SU-DHL-6 (cell line): Measurements from ENCODE around the gene CPEB3.

ENCODE experiments used
- H2AFZ ChIP-seq: fragments of 200-600 bp; sonication (generic); 2 replicates; pipeline ENCODE4 v1.6.1; 2014; ENCODE audit warnings: low read depth, mild to moderate bottlenecking, moderate library complexity, mixed read lengths, antibody characterized with exemption, low read length; ENCODE audit not compliant: severe bottlenecking
- H3F3A ChIP-seq: fragments of 200-600 bp; shearing (Covaris generic); 2 replicates; pipeline ENCODE4 v1.6.0; 2016; ENCODE audit warnings: antibody characterized with exemption, mild to moderate bottlenecking; ENCODE audit not compliant: insufficient read depth
- H3K27ac ChIP-seq: fragments of 200-600 bp; sonication (generic); 2 replicates; pipeline ENCODE4 v1.5.1; 2016; ENCODE audit warnings: low read depth, mild to moderate bottlenecking, low read length, moderate library complexity, mixed read lengths
- H3K27me3 ChIP-seq: fragments of 200-600 bp; sonication (generic), shearing (Covaris generic); 2 replicates; pipeline ENCODE4 v1.6.0; 2014; ENCODE audit warnings: mild to moderate bottlenecking, low read length
- H3K36me3 ChIP-seq: fragments of 200-600 bp; sonication (generic); 2 replicates; pipeline ENCODE4 v1.6.1; 2014; ENCODE audit warnings: mild to moderate bottlenecking, low read length, mixed read lengths
- H3K4me2 ChIP-seq: fragments of 300-600, 200-600 bp; shearing (Covaris generic), sonication (generic); 2 replicates; pipeline ENCODE4 v1.6.0; 2014; ENCODE audit warnings: low read length, low read depth, mild to moderate bottlenecking; ENCODE audit not compliant: poor library complexity, severe bottlenecking
- H3K4me3 ChIP-seq: fragments of 200-600 bp; sonication (generic); 2 replicates; pipeline ENCODE4 v1.5.1; 2014; ENCODE audit warnings: antibody characterized with exemption, low read length, mild to moderate bottlenecking, mixed read lengths; ENCODE audit not compliant: insufficient read depth, poor library complexity, severe bottlenecking
- H3K79me2 ChIP-seq: fragments of 200-600 bp; sonication (generic); 2 replicates; pipeline ENCODE4 v1.6.1; 2014; ENCODE audit warnings: mild to moderate bottlenecking, low read length, moderate library complexity; ENCODE audit not compliant: insufficient read depth
- H3K9ac ChIP-seq: fragments of 200-600 bp; sonication (generic); 2 replicates; pipeline ENCODE4 v1.7.0; 2014; ENCODE audit warnings: mild to moderate bottlenecking, low read length
- H3K9me2 ChIP-seq: fragments of 200-600 bp; sonication (generic); replicated peaks from 2 replicates; pipeline ENCODE4 v1.6.1; 2014; ENCODE audit warnings: low read length; ENCODE audit not compliant: insufficient read depth
- H3K9me3 ChIP-seq: fragments of 200-600 bp; sonication (generic); 2 replicates; pipeline ENCODE4 v1.6.1; 2014; ENCODE audit warnings: low read length, mixed read lengths; ENCODE audit not compliant: insufficient read depth
- H4K20me1 ChIP-seq: fragments of 200-600 bp; sonication (generic); 2 replicates; pipeline ENCODE4 v1.6.1; 2014; ENCODE audit warnings: low read depth, mild to moderate bottlenecking, antibody characterized with exemption, low read length, moderate library complexity, mixed read lengths
- EZH2phosphoT487 ChIP-seq: fragments of 200-600 bp; sonication (generic), shearing (Covaris generic); conservative IDR thresholded peaks from 2 replicates; pipeline ENCODE4 v1.6.1; 2018; ENCODE audit warnings: mild to moderate bottlenecking, antibody characterized with exemption, low read length, moderate library complexity, mixed read lengths
- TF ChIP-seq, protein P1 (sequence below): fragments of 200-600 bp; sonication (generic); IDR thresholded peaks from one replicate; pipeline ENCODE4 v1.5.1; 2017; ENCODE audit warnings: antibody characterized with exemption, mild to moderate bottlenecking, low read length, moderate library complexity; ENCODE audit not compliant: insufficient read depth, poor library complexity, severe bottlenecking

CPEB3 gene

GRCh38 chr10:92080244-92080643, 210.6 kb downstream of the CPEB3 start:
- no peak overlapping the region for H3K9ac ChIP-seq
- no peaks in the 10 kb centered on the region for H3F3A ChIP-seq
- no peaks in the 10 kb centered on the region for H3K27me3 ChIP-seq
- no peaks in the 10 kb centered on the region for H4K20me1 ChIP-seq
- H3K27ac ChIP-seq: no peak overlapping the region
- H3K79me2 ChIP-seq: no peaks in the 10 kb centered on the region
- H3K9me2 ChIP-seq: no peaks in the 10 kb centered on the region
- TF ChIP-seq, protein P1, sequence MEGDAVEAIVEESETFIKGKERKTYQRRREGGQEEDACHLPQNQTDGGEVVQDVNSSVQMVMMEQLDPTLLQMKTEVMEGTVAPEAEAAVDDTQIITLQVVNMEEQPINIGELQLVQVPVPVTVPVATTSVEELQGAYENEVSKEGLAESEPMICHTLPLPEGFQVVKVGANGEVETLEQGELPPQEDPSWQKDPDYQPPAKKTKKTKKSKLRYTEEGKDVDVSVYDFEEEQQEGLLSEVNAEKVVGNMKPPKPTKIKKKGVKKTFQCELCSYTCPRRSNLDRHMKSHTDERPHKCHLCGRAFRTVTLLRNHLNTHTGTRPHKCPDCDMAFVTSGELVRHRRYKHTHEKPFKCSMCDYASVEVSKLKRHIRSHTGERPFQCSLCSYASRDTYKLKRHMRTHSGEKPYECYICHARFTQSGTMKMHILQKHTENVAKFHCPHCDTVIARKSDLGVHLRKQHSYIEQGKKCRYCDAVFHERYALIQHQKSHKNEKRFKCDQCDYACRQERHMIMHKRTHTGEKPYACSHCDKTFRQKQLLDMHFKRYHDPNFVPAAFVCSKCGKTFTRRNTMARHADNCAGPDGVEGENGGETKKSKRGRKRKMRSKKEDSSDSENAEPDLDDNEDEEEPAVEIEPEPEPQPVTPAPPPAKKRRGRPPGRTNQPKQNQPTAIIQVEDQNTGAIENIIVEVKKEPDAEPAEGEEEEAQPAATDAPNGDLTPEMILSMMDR: no peak
- no peak for TF ChIP-seq EZH2phosphoT487
- H2AFZ ChIP-seq: no peak overlapping the region
- no peak overlapping the region for H3K4me2 ChIP-seq
- no peaks in the 10 kb centered on the region for H3K36me3 ChIP-seq
- no peak overlapping the region for H3K4me3 ChIP-seq
- no peaks in the 10 kb centered on the region for H3K9me3 ChIP-seq

DNA sequence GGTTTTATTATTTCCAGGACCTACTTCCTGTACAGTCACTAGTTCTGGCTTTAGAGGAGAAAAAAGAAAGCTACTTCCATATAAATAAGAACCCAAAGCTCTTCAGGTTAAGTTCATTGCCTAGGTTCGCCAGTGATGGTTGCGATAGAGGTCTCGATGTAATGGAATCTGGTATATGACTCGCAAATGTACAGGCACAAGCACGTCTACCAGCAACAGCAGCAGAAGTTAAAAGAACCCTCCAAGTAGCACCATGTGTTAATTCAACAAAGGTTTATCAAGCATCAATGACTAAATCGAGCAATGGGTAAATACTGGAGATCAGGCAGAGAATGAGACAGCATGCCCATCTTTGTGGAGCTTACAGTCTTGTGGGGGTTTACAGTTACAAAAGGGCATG, 211.9 kb downstream of the CPEB3 start:
- Histone ChIP-seq H2AFZ (no peak overlapping the region), H3K9me2 (no peaks in the 10 kb centered on the region), H3K36me3 (no peaks in the 10 kb centered on the region), H3K27me3 (no peaks in the 10 kb centered on the region), H3K4me2 (no peak overlapping the region), H3F3A (no peaks in the 10 kb centered on the region), H3K4me3 (no peak overlapping the region), H3K9ac (no peak overlapping the region), H3K79me2 (no peaks in the 10 kb centered on the region), H3K9me3 (no peaks in the 10 kb centered on the region), H3K27ac (no peak overlapping the region), H4K20me1 (no peaks in the 10 kb centered on the region)
- TF ChIP-seq, protein P1: no peak
- no peak for TF ChIP-seq EZH2phosphoT487

DNA sequence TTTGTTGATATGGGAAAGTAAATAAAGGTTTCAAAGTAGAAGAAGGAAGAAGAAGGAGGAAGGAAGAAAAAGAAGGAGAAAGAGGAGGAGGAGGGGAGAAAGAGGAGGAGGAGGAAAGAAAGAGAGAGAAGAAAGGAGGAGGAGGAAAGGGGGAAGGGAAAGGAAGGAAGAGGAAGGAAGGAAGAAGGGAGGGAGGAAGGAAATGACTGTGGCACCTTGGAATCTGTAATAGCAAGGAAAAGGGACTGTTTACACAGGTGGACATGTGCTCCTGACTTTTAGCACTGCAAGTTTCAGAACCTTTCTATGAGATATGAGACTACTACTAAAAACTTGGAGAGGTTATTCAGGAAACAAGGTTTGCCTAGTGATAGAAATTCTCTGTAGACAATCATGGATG, 214.2 kb downstream of the CPEB3 start:
- H3K9me2 ChIP-seq: no peaks in the 10 kb centered on the region
- TF ChIP-seq EZH2phosphoT487: no peak
- TF ChIP-seq, protein P1: no peak
- no peaks in the 10 kb centered on the region for H3K9me3 ChIP-seq
- H2AFZ ChIP-seq: no peak overlapping the region
- no peaks in the 10 kb centered on the region for H3K27me3 ChIP-seq
- no peak overlapping the region for H3K4me3 ChIP-seq
- no peaks in the 10 kb centered on the region for H3K36me3 ChIP-seq
- H3K79me2 ChIP-seq: no peaks in the 10 kb centered on the region
- no peaks in the 10 kb centered on the region for H4K20me1 ChIP-seq
- H3F3A ChIP-seq: no peaks in the 10 kb centered on the region
- H3K4me2 ChIP-seq: no peak overlapping the region
- H3K9ac ChIP-seq: no peak overlapping the region
- no peak overlapping the region for H3K27ac ChIP-seq
